Renal pelvis (tissue), 4 donors: ENCODE measurements around the gene AMN1. TPM values are rescaled to one million over a fixed set of nuclear protein-coding genes. Genes with fewer than 3 reads are reported as not detected.
"Not testable (repeated sequence)": the region's sequence is repeated elsewhere in the genome, so short reads cannot be mapped to it uniquely, and the experiment has no call there.

Experiments
- DNase-seq: peaks from one replicate; pipeline ENCODE4 v3.0.0-alpha.2; 2013
- polyA plus RNA-seq, 3 donors: library from polyadenylated mRNA; unstranded; fragments of 120-200 nt; gene quantifications; one replicate each; pipeline ENCODE4 v1.2.1, GENCODE V29; 2013; ENCODE audit not compliant: insufficient read length in 3 of 3

The AMN1 gene
- polyA plus RNA-seq, 3 donors, result 19.8 to 23.3 (median 19.9) TPM

- no peak for DNase-seq
These were observed 8.9 kb upstream of the AMN1 start for GRCh38 chr12:31737763-31738162.

GRCh38 chr12:31737345-31737744 lies 8.5 kb upstream of the AMN1 start:
- no peak for DNase-seq

- no peak for DNase-seq
These were observed 7.7 kb upstream of the AMN1 start for GRCh38 chr12:31736472-31736871.

GRCh38 chr12:31733549-31734432 lies 5.0 kb upstream of the AMN1 start:
- not testable (repeated sequence) for DNase-seq

- DNase-seq, result no peak
These were observed 4.2 kb upstream of the AMN1 start for GRCh38 chr12:31732926-31733548.

GRCh38 chr12:31731203-31731602 lies 2.4 kb upstream of the AMN1 start:
- not testable (repeated sequence) for DNase-seq

- DNase-seq, result no peak
These were observed 884 bp upstream of the AMN1 start for GRCh38 chr12:31729705-31730104.

GRCh38 chr12:31728289-31728916 lies 418 bp downstream of the AMN1 start:
- DNase-seq, result no peak

- no peak for DNase-seq
These were observed 1.6 kb downstream of the AMN1 start for GRCh38 chr12:31727192-31727591.

- no peak for DNase-seq
These were observed 2.2 kb downstream of the AMN1 start for GRCh38 chr12:31726575-31726974.

- no peak for DNase-seq
These were observed 4.3 kb downstream of the AMN1 start for GRCh38 chr12:31724557-31724956.

GRCh38 chr12:31722580-31722979 lies 6.2 kb downstream of the AMN1 start:
- DNase-seq, result no peak

GRCh38 chr12:31718542-31719198 lies 10.2 kb downstream of the AMN1 start:
- DNase-seq, result not testable (repeated sequence)

- not testable (repeated sequence) for DNase-seq
These were observed 11.8 kb downstream of the AMN1 start for GRCh38 chr12:31716998-31717397.

- no peak for DNase-seq
These were observed 13.5 kb downstream of the AMN1 start for GRCh38 chr12:31715283-31715825.

- no peak for DNase-seq
These were observed 14.2 kb downstream of the AMN1 start for GRCh38 chr12:31714406-31715271.

- DNase-seq, result no peak
These were observed 15.9 kb downstream of the AMN1 start for GRCh38 chr12:31712877-31713276.

GRCh38 chr12:31710021-31710818 lies 18.6 kb downstream of the AMN1 start:
- DNase-seq, result no peak

- DNase-seq, result not testable (repeated sequence)
These were observed 20.7 kb downstream of the AMN1 start for GRCh38 chr12:31708118-31708517.

- DNase-seq, result no peak
These were observed 23.2 kb downstream of the AMN1 start for GRCh38 chr12:31705621-31706020.
